ENCODE results near the gene LOXL1. TPM values are rescaled to one million over a fixed set of nuclear protein-coding genes. Genes with fewer than 3 reads are reported as not detected.

LOXL1 gene
- total and polyA plus RNA-seq, 8 donors, result 22.3 to 195 (median 140) TPM

- TF ChIP-seq, protein P1, sequence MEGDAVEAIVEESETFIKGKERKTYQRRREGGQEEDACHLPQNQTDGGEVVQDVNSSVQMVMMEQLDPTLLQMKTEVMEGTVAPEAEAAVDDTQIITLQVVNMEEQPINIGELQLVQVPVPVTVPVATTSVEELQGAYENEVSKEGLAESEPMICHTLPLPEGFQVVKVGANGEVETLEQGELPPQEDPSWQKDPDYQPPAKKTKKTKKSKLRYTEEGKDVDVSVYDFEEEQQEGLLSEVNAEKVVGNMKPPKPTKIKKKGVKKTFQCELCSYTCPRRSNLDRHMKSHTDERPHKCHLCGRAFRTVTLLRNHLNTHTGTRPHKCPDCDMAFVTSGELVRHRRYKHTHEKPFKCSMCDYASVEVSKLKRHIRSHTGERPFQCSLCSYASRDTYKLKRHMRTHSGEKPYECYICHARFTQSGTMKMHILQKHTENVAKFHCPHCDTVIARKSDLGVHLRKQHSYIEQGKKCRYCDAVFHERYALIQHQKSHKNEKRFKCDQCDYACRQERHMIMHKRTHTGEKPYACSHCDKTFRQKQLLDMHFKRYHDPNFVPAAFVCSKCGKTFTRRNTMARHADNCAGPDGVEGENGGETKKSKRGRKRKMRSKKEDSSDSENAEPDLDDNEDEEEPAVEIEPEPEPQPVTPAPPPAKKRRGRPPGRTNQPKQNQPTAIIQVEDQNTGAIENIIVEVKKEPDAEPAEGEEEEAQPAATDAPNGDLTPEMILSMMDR (IDR thresholded peaks at IDR 0.05), result no peak
- no peak for ATAC-seq
- no peaks in the 10 kb centered on the region for H3K4me1 ChIP-seq
- no peak for DNase-seq
- no peaks in the 10 kb centered on the region for H3K36me3 ChIP-seq
- H3K27me3 ChIP-seq, result peaks cover 0 to 25% of the 10 kb centered on the region in 2 donors
- H3K9me3 ChIP-seq, result peaks cover 0 to 3% of the 10 kb centered on the region in 2 donors
- intact Hi-C loops (cut with DNase I), result no loop called here
- no peak overlapping the region for H3K27ac ChIP-seq
- H3K4me3 ChIP-seq, result no peak overlapping the region
Measured at GRCh38 chr15:73892446-73893226, 33.6 kb upstream of the LOXL1 start.

- intact Hi-C loops (cut with DNase I), result no loop called here
- Histone ChIP-seq H3K4me1 (no peaks in the 10 kb centered on the region), H3K27ac (no peak overlapping the region), H3K36me3 (no peaks in the 10 kb centered on the region), H3K27me3 (peaks cover 0 to 25% of the 10 kb centered on the region in 2 donors), H3K9me3 (peaks cover 0 to 3% of the 10 kb centered on the region in 2 donors), H3K4me3 (no peak overlapping the region)
- no peak for ATAC-seq
- TF ChIP-seq, protein P1 (IDR thresholded peaks at IDR 0.05), result no peak
- DNase-seq, result no peak
Measured at GRCh38 chr15:73894133-73894814, 32.0 kb upstream of the LOXL1 start.

DNA sequence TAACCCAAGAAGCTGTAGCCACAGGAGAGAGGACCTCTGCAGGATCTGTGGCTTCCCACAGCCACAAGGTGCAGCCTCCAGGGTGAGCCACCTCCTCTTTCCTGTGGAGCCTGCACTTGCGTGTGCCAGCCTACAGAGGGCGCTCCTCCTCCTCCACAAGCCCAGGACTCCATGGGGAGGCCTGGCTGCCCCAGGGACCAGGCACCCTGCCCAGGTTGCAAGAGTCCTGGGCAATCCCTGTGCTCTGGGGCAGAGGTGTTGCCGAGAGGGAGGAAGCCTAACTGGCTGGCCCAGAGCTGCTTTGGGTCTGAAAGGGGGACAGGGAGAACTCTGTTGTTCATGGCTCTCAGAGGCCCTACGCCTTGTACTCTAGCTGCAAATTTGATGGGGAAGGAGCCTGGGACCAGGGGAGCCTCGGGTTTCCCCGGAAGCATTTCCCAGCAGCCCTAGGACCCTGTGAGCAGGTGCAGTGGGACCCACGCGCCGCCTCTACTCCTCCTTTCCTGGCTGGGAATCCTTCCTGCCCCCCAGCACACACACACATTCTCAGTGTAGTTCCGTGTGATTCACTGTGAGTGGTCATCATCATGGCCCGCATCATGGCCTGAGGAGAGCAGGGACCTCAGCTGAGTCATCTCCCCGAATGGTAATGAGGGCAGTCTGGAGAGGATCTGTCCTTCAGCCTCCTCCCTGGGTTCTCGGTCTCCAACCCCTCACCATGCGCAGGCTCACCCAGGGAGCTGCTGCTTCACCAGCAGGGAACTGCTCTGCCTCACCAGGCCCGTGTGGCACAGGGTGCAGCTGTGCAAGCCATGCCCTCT, 28.6 kb upstream of the LOXL1 start:
- Histone ChIP-seq H3K36me3 (no peaks in the 10 kb centered on the region), H3K27ac (no peak overlapping the region), H3K4me1 (no peaks in the 10 kb centered on the region), H3K4me3 (no peak overlapping the region), H3K9me3 (no peaks in the 10 kb centered on the region), H3K27me3 (peaks cover 0 to 17% of the 10 kb centered on the region in 2 donors)
- intact Hi-C loops (cut with DNase I), result no loop called here
- peak in 3 of 4 donors; percentile 42 to 88 (median 48) for DNase-seq
- peak; percentile 88 for ATAC-seq
- TF ChIP-seq, protein P1 (IDR thresholded peaks at IDR 0.05), result peak; percentile 46 to 85

GRCh38 chr15:73899197-73900094, 26.8 kb upstream of the LOXL1 start:
- TF ChIP-seq, protein P1 (IDR thresholded peaks at IDR 0.05), result no peak
- Histone ChIP-seq H3K4me1 (no peaks in the 10 kb centered on the region), H3K4me3 (no peak overlapping the region), H3K27ac (no peak overlapping the region), H3K27me3 (peaks cover 0 to 11% of the 10 kb centered on the region in 2 donors), H3K9me3 (no peaks in the 10 kb centered on the region), H3K36me3 (no peaks in the 10 kb centered on the region)
- DNase-seq, result peak in 1 of 4 donors; percentile 29
- ATAC-seq, result no peak
- intact Hi-C loops (cut with DNase I), result no loop called here

All from left lung (tissue), 10 donors.